Mesendoderm (in vitro differentiated cells): ENCODE data around the gene PNLDC1.
"Not testable (repeated sequence)": the region's sequence is repeated elsewhere in the genome, so short reads cannot be mapped to it uniquely, and the experiment has no call there.

Experiments used
- DNase-seq: peaks from one replicate; pipeline ENCODE4 v3.0.0; 2013
- H2AK5ac ChIP-seq: 2 replicates; pipeline ENCODE4 v1.6.1; 2013; ENCODE audit warnings: low read length, inconsistent platforms
- H2BK120ac ChIP-seq: 2 replicates; pipeline ENCODE4 v1.6.1; 2013; ENCODE audit warnings: low read depth, mild to moderate bottlenecking, low read length, moderate library complexity, mixed read lengths
- H2BK15ac ChIP-seq: replicated peaks from 2 replicates; pipeline ENCODE4 v1.6.1; 2013; ENCODE audit warnings: low read depth, mild to moderate bottlenecking, moderate library complexity
- H2BK5ac ChIP-seq: 2 replicates; pipeline ENCODE4 v1.6.1; 2013; ENCODE audit warnings: low read length, inconsistent platforms
- H3K18ac ChIP-seq: 2 replicates; pipeline ENCODE4 v1.6.1; 2013; ENCODE audit warnings: mild to moderate bottlenecking, low read length, mixed read lengths
- H3K23ac ChIP-seq: one replicate; pipeline ENCODE4 v1.6.1; 2013; ENCODE audit warnings: low read length
- H3K27ac ChIP-seq: 2 replicates; pipeline ENCODE4 v1.5.1; 2013; ENCODE audit warnings: low read depth, mild to moderate bottlenecking, inconsistent platforms, low read length, moderate library complexity
- H3K27me3 ChIP-seq: 2 replicates; pipeline ENCODE4 v1.6.1; 2013; ENCODE audit warnings: low read length, control low read depth, mild to moderate bottlenecking, inconsistent platforms; ENCODE audit not compliant: insufficient read depth, poor library complexity
- H3K36me3 ChIP-seq: 2 replicates; pipeline ENCODE4 v1.6.1; 2013; ENCODE audit warnings: low read length, inconsistent platforms; ENCODE audit not compliant: control insufficient read depth, insufficient read depth
- H3K4ac ChIP-seq: one replicate; pipeline ENCODE4 v1.6.1; 2013; ENCODE audit warnings: low read depth, mild to moderate bottlenecking, low read length, moderate library complexity
- H3K4me1 ChIP-seq: 2 replicates; pipeline ENCODE4 v1.6.1; 2013; ENCODE audit warnings: low read depth, low read length, inconsistent platforms; ENCODE audit not compliant: control insufficient read depth
- H3K4me2 ChIP-seq: 2 replicates; pipeline ENCODE4 v1.6.1; 2013; ENCODE audit warnings: low read length
- H3K4me3 ChIP-seq: 2 replicates; pipeline ENCODE4 v1.5.1; 2013; ENCODE audit warnings: mild to moderate bottlenecking, low read length
- H3K56ac ChIP-seq: one replicate; pipeline ENCODE4 v1.6.1; 2013; ENCODE audit warnings: low read length
- H3K79me1 ChIP-seq: 2 replicates; pipeline ENCODE4 v1.6.1; 2013; ENCODE audit warnings: low read length, inconsistent platforms
- H3K79me2 ChIP-seq: 2 replicates; pipeline ENCODE4 v1.6.1; 2013; ENCODE audit warnings: mild to moderate bottlenecking, low read length; ENCODE audit not compliant: control insufficient read depth, insufficient read depth
- H3K9ac ChIP-seq: 2 replicates; pipeline ENCODE4 v1.6.1; 2013; ENCODE audit warnings: low read length, inconsistent platforms
- H4K5ac ChIP-seq: one replicate; pipeline ENCODE4 v1.6.1; 2013; ENCODE audit warnings: low read length
- H4K8ac ChIP-seq: one replicate; pipeline ENCODE4 v1.6.1; 2013; ENCODE audit warnings: low read depth, mild to moderate bottlenecking, control low read depth, low read length, moderate library complexity
- WGBS: extraction: QIAGEN DNeasy Blood & Tissue Kit; methylation state at CpG from one replicate; pipeline ENCODE4 v1.1.7; 2013; ENCODE audit warnings: low lambda C conversion rate, missing lambda C conversion rate; ENCODE audit not compliant: insufficient coverage; ENCODE audit errors: extremely low coverage; 5-methylcytosine and 5-hydroxymethylcytosine counted together

PNLDC1 gene

GRCh38 chr6:159838020-159838744 lies 38.1 kb downstream of the PNLDC1 start:
- no peaks in the 10 kb centered on the region for H3K27me3 ChIP-seq
- no peak overlapping the region for H3K4me3 ChIP-seq
- no peaks in the 10 kb centered on the region for H3K4me1 ChIP-seq
- H3K18ac ChIP-seq: no peak overlapping the region
- WGBS: no CpG with 5 or more reads among the region's 7 CpGs
- H2BK15ac ChIP-seq: no peak overlapping the region
- no peaks in the 10 kb centered on the region for H3K79me2 ChIP-seq
- H3K4ac ChIP-seq: no peak overlapping the region
- H4K8ac ChIP-seq: no peak overlapping the region
- DNase-seq: peak; percentile 15
- H2BK120ac ChIP-seq: no peak overlapping the region
- H3K79me1 ChIP-seq: no peaks in the 10 kb centered on the region
- H3K4me2 ChIP-seq: no peak overlapping the region
- H3K36me3 ChIP-seq: no peaks in the 10 kb centered on the region
- H3K23ac ChIP-seq: no peak overlapping the region
- no peak overlapping the region for H3K56ac ChIP-seq
- no peak overlapping the region for H3K9ac ChIP-seq
- no peak overlapping the region for H3K27ac ChIP-seq
- no peak overlapping the region for H4K5ac ChIP-seq
- H2BK5ac ChIP-seq: no peak overlapping the region
- H2AK5ac ChIP-seq: no peak overlapping the region

GRCh38 chr6:159842035-159842434 lies 42.0 kb downstream of the PNLDC1 start:
- Histone ChIP-seq H3K27ac (no peak overlapping the region), H2BK5ac (no peak overlapping the region), H4K5ac (no peak overlapping the region), H3K18ac (no peak overlapping the region), H3K4me1 (no peaks in the 10 kb centered on the region), H3K23ac (no peak overlapping the region), H3K27me3 (no peaks in the 10 kb centered on the region), H3K79me1 (no peaks in the 10 kb centered on the region), H2BK120ac (no peak overlapping the region), H3K4ac (no peak overlapping the region), H3K4me2 (no peak overlapping the region), H4K8ac (no peak overlapping the region), H3K56ac (no peak overlapping the region), H3K36me3 (no peaks in the 10 kb centered on the region), H3K4me3 (no peak overlapping the region), H2AK5ac (no peak overlapping the region), H2BK15ac (no peak overlapping the region), H3K9ac (no peak overlapping the region), H3K79me2 (no peaks in the 10 kb centered on the region)
- no CpG with 5 or more reads among the region's 4 CpGs for WGBS
- peak; percentile 51 for DNase-seq

DNA sequence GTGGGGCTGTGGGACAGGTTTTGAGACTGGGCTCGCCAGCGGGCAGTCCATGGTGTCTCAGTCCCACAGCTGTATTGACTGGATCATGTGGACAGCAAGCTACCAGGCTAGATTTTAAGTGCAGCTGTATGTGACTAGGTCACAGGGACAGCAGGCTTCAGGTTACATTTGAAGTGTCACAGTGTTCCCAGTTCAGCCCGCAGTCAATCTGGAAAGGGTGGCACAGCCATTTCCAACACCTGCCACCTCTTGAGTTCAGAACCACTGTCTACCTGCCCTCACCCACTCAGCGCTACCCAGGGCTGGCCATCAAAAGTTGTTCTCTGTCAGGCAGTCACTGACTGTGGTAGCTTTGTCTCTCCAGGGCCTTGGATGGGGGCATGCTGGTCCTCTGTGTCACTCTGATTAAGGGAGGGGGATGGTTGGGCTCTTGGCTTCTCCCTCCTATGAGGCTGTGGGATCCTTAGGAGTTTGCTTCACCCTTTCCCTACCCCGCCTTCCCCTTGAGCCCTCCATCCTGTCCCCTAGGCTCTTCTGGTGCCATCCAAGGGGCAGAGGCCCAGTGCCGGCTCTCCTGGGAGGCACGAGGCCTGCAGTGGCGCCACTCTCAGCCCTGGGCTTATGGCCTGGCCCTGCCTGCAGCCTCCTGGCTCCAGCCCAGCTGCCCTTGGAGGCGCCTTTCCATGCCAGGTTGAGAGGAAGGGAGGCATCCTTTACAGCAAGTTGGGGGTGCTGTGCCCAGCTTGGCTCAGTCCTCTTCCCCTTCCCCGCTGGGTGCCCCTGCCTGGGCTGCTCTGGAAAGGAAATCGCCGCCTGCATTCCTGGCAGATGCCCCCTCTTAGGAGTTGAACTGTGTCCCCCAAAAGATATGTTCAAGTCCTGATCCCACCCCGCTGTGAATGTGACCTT lies 44.9 kb downstream of the PNLDC1 start:
- no peak overlapping the region for H3K23ac ChIP-seq
- H3K27ac ChIP-seq: no peak overlapping the region
- H2BK5ac ChIP-seq: no peak overlapping the region
- no peak overlapping the region for H3K4me2 ChIP-seq
- no peak overlapping the region for H3K56ac ChIP-seq
- no peaks in the 10 kb centered on the region for H3K27me3 ChIP-seq
- WGBS: no CpG with 5 or more reads among the region's 13 CpGs
- H3K4me3 ChIP-seq: no peak overlapping the region
- no peaks in the 10 kb centered on the region for H3K79me2 ChIP-seq
- H2BK15ac ChIP-seq: no peak overlapping the region
- no peak overlapping the region for H4K8ac ChIP-seq
- no peak overlapping the region for H2BK120ac ChIP-seq
- no peak overlapping the region for H3K18ac ChIP-seq
- no peak overlapping the region for H4K5ac ChIP-seq
- no peak overlapping the region for H2AK5ac ChIP-seq
- no peaks in the 10 kb centered on the region for H3K4me1 ChIP-seq
- no peak overlapping the region for H3K9ac ChIP-seq
- no peaks in the 10 kb centered on the region for H3K79me1 ChIP-seq
- no peak overlapping the region for H3K4ac ChIP-seq
- no peaks in the 10 kb centered on the region for H3K36me3 ChIP-seq
- DNase-seq: no peak

- no CpG with 5 or more reads among the region's 5 CpGs for WGBS
- not testable (repeated sequence) for H3K18ac ChIP-seq, DNase-seq
Observed at GRCh38 chr6:159848552-159848951, 48.5 kb downstream of the PNLDC1 start.

GRCh38 chr6:159849851-159850250 lies 49.8 kb downstream of the PNLDC1 start:
- not testable (repeated sequence) for H3K56ac ChIP-seq, H2BK15ac ChIP-seq, H3K9ac ChIP-seq

More at GRCh38 chr6:159848552-159848951, 48.5 kb downstream of the PNLDC1 start:
- H3K27me3 ChIP-seq, H3K79me2 ChIP-seq, H3K79me1 ChIP-seq, H2BK5ac ChIP-seq, H2AK5ac ChIP-seq, H3K4me3 ChIP-seq, H4K8ac ChIP-seq, H3K36me3 ChIP-seq, H3K9ac ChIP-seq, H3K4ac ChIP-seq, H2BK15ac ChIP-seq, H3K4me1 ChIP-seq, H3K4me2 ChIP-seq, H4K5ac ChIP-seq, H2BK120ac ChIP-seq, H3K56ac ChIP-seq, H3K27ac ChIP-seq, H3K23ac ChIP-seq: not testable (repeated sequence)

More at GRCh38 chr6:159849851-159850250, 49.8 kb downstream of the PNLDC1 start:
- H3K27me3 ChIP-seq, H2BK5ac ChIP-seq, H3K27ac ChIP-seq, H3K4me3 ChIP-seq, H2BK120ac ChIP-seq, H4K5ac ChIP-seq, H3K4ac ChIP-seq, H3K18ac ChIP-seq, H3K4me1 ChIP-seq, H2AK5ac ChIP-seq, H3K36me3 ChIP-seq, H4K8ac ChIP-seq, DNase-seq, H3K23ac ChIP-seq, H3K79me1 ChIP-seq, H3K79me2 ChIP-seq, H3K4me2 ChIP-seq: not testable (repeated sequence)
- WGBS: no CpG with 5 or more reads among the region's 1 CpG
